ENCODE measurements around the gene AIFM3.

AIFM3 gene

GRCh38 chr22:21030032-21030431 is 63.0 kb downstream of the AIFM3 start:
- peaks cover 37% of the 10 kb centered on the region for H3K4me1 Mint-ChIP-seq
- H3K9me3 Mint-ChIP-seq = peaks cover 14% of the 10 kb centered on the region
- H3K36me3 Mint-ChIP-seq (ENCODE audit: low read depth) = no peaks in the 10 kb centered on the region
- H3K27me3 Mint-ChIP-seq (ENCODE audit: low read depth, poor library complexity) = peaks cover 57% of the 10 kb centered on the region
- peak overlapping the region; percentile 11 for H3K4me3 Mint-ChIP-seq
- no peak overlapping the region for H3K27ac Mint-ChIP-seq
- DNase-seq = no peak
- no peak for TF ChIP-seq CTCF (IDR thresholded peaks at IDR 0.05)
